ENCODE data around the gene TPPP2.

DNA sequence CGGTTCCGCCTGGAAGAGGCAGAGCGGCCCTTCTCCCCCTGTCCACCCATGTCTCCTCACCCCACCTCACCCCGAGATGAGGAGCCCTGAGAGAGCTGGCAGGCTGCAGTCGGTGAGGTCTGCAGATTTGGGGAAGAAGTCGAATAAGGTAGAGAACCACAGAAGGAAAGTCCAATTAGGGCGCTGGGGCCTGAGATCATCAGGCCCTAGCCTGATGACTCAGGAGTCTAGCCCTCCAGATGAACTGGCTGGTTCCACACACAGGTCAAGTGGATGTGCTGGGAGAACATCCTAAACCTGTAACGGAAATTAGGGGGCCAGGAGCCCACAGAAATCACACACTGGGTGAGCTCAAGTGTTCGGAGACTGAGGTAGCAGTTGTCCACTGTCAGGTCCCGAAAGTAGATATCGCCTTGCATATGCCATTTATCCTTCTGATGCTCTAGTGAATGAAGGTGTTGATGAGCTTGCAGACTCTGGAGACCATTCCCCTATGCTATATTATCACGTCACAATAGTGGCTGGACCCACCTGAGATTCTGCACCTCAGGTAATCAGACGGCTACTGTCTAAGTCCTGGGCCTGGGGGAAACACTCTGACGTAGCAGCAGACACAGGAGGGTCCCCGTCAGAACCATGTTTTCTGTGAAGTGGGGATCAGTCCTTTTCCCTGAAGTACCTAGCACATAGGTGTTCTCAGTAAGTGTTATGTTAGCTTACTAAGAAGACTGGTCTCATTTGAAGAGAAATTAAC, 41.1 kb upstream of the TPPP2 start:
- TF ChIP-seq, protein P1, sequence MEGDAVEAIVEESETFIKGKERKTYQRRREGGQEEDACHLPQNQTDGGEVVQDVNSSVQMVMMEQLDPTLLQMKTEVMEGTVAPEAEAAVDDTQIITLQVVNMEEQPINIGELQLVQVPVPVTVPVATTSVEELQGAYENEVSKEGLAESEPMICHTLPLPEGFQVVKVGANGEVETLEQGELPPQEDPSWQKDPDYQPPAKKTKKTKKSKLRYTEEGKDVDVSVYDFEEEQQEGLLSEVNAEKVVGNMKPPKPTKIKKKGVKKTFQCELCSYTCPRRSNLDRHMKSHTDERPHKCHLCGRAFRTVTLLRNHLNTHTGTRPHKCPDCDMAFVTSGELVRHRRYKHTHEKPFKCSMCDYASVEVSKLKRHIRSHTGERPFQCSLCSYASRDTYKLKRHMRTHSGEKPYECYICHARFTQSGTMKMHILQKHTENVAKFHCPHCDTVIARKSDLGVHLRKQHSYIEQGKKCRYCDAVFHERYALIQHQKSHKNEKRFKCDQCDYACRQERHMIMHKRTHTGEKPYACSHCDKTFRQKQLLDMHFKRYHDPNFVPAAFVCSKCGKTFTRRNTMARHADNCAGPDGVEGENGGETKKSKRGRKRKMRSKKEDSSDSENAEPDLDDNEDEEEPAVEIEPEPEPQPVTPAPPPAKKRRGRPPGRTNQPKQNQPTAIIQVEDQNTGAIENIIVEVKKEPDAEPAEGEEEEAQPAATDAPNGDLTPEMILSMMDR (IDR thresholded peaks at IDR 0.05) = no peak
- TF ChIP-seq POLR2A (IDR thresholded peaks at IDR 0.05) = no peak

Measured in adrenal gland (tissue), 5 donors.